ENCODE data around the gene HIPK3. TPM values are rescaled to one million over a fixed set of nuclear protein-coding genes. Genes with fewer than 3 reads are reported as not detected.

Gene HIPK3
- total and polyA plus RNA-seq, 2 experiments from 2014 or later: 5.5 to 29.8 TPM

GRCh38 chr11:33269822-33270221 is 12.6 kb downstream of the HIPK3 start (continued):
- TF ChIP-seq STAT1 (IDR thresholded peaks at IDR 0.05; ENCODE audit: unreplicated experiment) (no peak), EZH2 (IDR thresholded peaks at IDR 0.05; ENCODE audit: low read depth, unreplicated experiment) (no peak), CTCF (conservative IDR thresholded peaks at IDR 0.05; ENCODE audit: low read depth in 2 of 2) (no peak), CREB1 (CRISPR knock-in tag; IDR thresholded peaks at IDR 0.05; ENCODE audit: low read depth) (no peak), ZNF114 (CRISPR knock-in tag; IDR thresholded peaks at IDR 0.05) (no peak), POLR2AphosphoS5 (IDR thresholded peaks at IDR 0.05; ENCODE audit: low read depth) (no peak), ETS1 (IDR thresholded peaks at IDR 0.05) (no peak), ZNF331 (CRISPR knock-in tag; IDR thresholded peaks at IDR 0.05; ENCODE audit: low read depth) (no peak), EZH2phosphoT487 (IDR thresholded peaks at IDR 0.05; ENCODE audit: unreplicated experiment) (no peak)

GRCh38 chr11:33271059-33271458 is 13.9 kb downstream of the HIPK3 start:
- H3K27ac ChIP-seq (ENCODE audit: low read depth): no peak overlapping the region
- Mint-ChIP-seq H3K4me1 (peaks cover 6% of the 10 kb centered on the region; the same call in 1 of the 3 replicates), H3K4me3 (no peak overlapping the region), H3K27ac (no peak overlapping the region), H3K27me3 (ENCODE audit: insufficient read depth, low read depth, poor library complexity) (peaks cover 2% of the 10 kb centered on the region), H3K9me3 (no peaks in the 10 kb centered on the region), H3K36me3 (ENCODE audit: low read depth) (no peaks in the 10 kb centered on the region)
- no peaks in the 10 kb centered on the region for H3K9me2 ChIP-seq (ENCODE audit: insufficient read depth)
- H3K36me3 ChIP-seq (ENCODE audit: insufficient read depth): no peaks in the 10 kb centered on the region
- H3K79me2 ChIP-seq (replicated peaks; ENCODE audit: insufficient read depth): peaks cover 96% of the 10 kb centered on the region
- H3K4me2 ChIP-seq: no peak overlapping the region
- DNase-seq (ENCODE audit: low spot score) (no peak), ATAC-seq (no peak)
- H3K4me3 ChIP-seq: no peak overlapping the region
- H3F3A ChIP-seq (replicated peaks; ENCODE audit: low read depth): no peaks in the 10 kb centered on the region
- TF ChIP-seq ZNF114 (CRISPR knock-in tag; IDR thresholded peaks at IDR 0.05) (no peak), EZH2 (IDR thresholded peaks at IDR 0.05; ENCODE audit: low read depth, unreplicated experiment) (no peak), NANOG (IDR thresholded peaks at IDR 0.05; ENCODE audit: borderline replicate concordance) (no peak), ETS1 (IDR thresholded peaks at IDR 0.05) (no peak), JUNB (IDR thresholded peaks at IDR 0.05; ENCODE audit: unreplicated experiment) (no peak)
- no peak overlapping the region for H2AFZ ChIP-seq
- peaks cover 8% of the 10 kb centered on the region; the same call in 1 of the 2 replicates for H3K4me1 ChIP-seq (ENCODE audit: insufficient read depth)
- H4K20me1 ChIP-seq (replicated peaks; ENCODE audit: insufficient read depth): no peaks in the 10 kb centered on the region; the same call in 1 of the 2 replicates
- H3K27me3 ChIP-seq (ENCODE audit: insufficient read depth): no peaks in the 10 kb centered on the region
